ENCODE results near the gene F10. TPM values are rescaled to one million over a fixed set of nuclear protein-coding genes. Genes with fewer than 3 reads are reported as not detected.

Gene F10
- total and polyA plus RNA-seq, 2 experiments from 2014 or later, result 0.76 to 1.6 TPM

GRCh38 chr13:113183450-113184129 lies 61.0 kb downstream of the F10 start:
- ATAC-seq, result no peak
- Histone ChIP-seq H3K27ac (ENCODE audit: low read depth) (no peak overlapping the region), H3K27me3 (ENCODE audit: insufficient read depth) (no peaks in the 10 kb centered on the region), H3F3A (replicated peaks; ENCODE audit: low read depth) (peaks cover 4% of the 10 kb centered on the region; the same call in 1 of the 2 replicates), H3K36me3 (ENCODE audit: insufficient read depth) (peaks cover 59% of the 10 kb centered on the region), H3K4me3 (no peak overlapping the region), H3K79me2 (replicated peaks; ENCODE audit: insufficient read depth) (peaks cover 5% of the 10 kb centered on the region; the same call in 1 of the 2 replicates), H3K4me1 (ENCODE audit: insufficient read depth) (no peaks in the 10 kb centered on the region), H4K20me1 (replicated peaks; ENCODE audit: insufficient read depth) (no peaks in the 10 kb centered on the region; the same call in none of the 2 replicates), H3K9me2 (ENCODE audit: insufficient read depth) (no peaks in the 10 kb centered on the region), H2AFZ (no peak overlapping the region), H3K4me2 (no peak overlapping the region)
- no peak for TF ChIP-seq REST (IDR thresholded peaks at IDR 0.05; ENCODE audit: unreplicated experiment)
- DNase-seq (ENCODE audit: low spot score), result no peak
- no peak overlapping the region for H3K4me3 Mint-ChIP-seq
- peaks cover 77% of the 10 kb centered on the region for H3K36me3 Mint-ChIP-seq (ENCODE audit: low read depth)
- H3K27ac Mint-ChIP-seq, result no peak overlapping the region
- H3K4me1 Mint-ChIP-seq, result peaks cover 15% of the 10 kb centered on the region
- H3K9me3 Mint-ChIP-seq, result no peaks in the 10 kb centered on the region; the same call in 2 of the 3 replicates
- H3K27me3 Mint-ChIP-seq (ENCODE audit: insufficient read depth, low read depth, poor library complexity), result peaks cover 6% of the 10 kb centered on the region

DNA sequence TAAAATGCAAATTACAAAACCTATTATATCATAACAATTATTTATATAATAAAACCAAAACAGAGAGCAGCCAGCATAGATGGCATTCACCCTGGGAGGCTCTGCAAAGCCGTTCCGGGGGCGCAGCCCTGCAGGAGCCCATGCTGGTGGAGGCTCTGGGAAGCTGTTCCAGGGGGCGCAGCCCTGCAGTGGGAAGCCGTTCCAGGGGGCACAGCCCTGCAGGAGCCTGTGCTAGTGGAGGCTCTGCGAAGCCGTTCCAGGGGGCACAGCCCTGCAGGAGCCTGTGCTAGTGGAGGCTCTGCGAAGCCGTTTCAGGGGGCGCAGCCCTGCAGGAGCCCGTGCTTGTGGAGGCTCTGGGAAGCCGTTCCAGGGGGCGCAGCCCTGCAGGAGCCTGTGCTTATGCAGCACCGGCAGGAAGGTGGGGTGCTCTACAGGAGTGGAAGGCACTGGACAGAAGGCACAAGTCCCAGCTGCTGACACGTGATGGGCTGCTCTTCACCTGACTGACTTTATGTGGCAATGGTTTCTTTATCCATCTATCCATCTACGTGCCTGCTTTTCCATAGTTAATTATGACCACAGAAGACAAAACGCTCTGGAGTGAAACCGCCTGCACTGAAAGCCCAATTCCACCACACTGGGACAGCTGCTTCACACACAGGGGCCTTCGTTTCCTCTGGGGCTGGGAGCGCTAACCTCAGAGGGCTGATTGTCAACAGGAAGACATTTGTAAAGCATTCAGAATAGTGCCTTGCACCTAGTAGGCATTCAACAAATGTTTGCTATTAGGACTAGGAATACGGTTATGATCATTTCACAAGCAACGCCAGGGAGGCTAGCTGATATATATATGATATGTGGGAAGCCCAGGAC lies 62.2 kb downstream of the F10 start:
- H4K20me1 ChIP-seq (replicated peaks; ENCODE audit: insufficient read depth), result no peaks in the 10 kb centered on the region; the same call in none of the 2 replicates
- H3K27me3 ChIP-seq (ENCODE audit: insufficient read depth), result no peaks in the 10 kb centered on the region
- no peak overlapping the region for H3K4me2 ChIP-seq
- H3K27ac ChIP-seq (ENCODE audit: low read depth), result no peak overlapping the region
- H3K9me3 Mint-ChIP-seq, result no peaks in the 10 kb centered on the region; the same call in 2 of the 3 replicates
- peaks cover 4% of the 10 kb centered on the region; the same call in 1 of the 2 replicates for H3F3A ChIP-seq (replicated peaks; ENCODE audit: low read depth)
- peaks cover 8% of the 10 kb centered on the region for H3K4me1 Mint-ChIP-seq
- H3K4me3 Mint-ChIP-seq, result no peak overlapping the region
- peaks cover 77% of the 10 kb centered on the region for H3K36me3 Mint-ChIP-seq (ENCODE audit: low read depth)
- H3K9me2 ChIP-seq (ENCODE audit: insufficient read depth), result no peaks in the 10 kb centered on the region
- H3K27ac Mint-ChIP-seq, result peak overlapping the region; percentile 27; the same call in 1 of the 2 replicates
- no peak for ATAC-seq
- peaks cover 5% of the 10 kb centered on the region; the same call in 1 of the 2 replicates for H3K79me2 ChIP-seq (replicated peaks; ENCODE audit: insufficient read depth)
- DNase-seq (ENCODE audit: low spot score), result no peak
- no peak overlapping the region for H2AFZ ChIP-seq
- H3K4me1 ChIP-seq (ENCODE audit: insufficient read depth), result no peaks in the 10 kb centered on the region
- peaks cover 56% of the 10 kb centered on the region for H3K36me3 ChIP-seq (ENCODE audit: insufficient read depth)
- no peak overlapping the region for H3K4me3 ChIP-seq
- peaks cover 6% of the 10 kb centered on the region for H3K27me3 Mint-ChIP-seq (ENCODE audit: insufficient read depth, low read depth, poor library complexity)
- TF ChIP-seq JUNB (IDR thresholded peaks at IDR 0.05; ENCODE audit: unreplicated experiment) (no peak), STAT1 (IDR thresholded peaks at IDR 0.05; ENCODE audit: unreplicated experiment) (no peak), NANOG (IDR thresholded peaks at IDR 0.05; ENCODE audit: borderline replicate concordance) (no peak), EZH2phosphoT487 (IDR thresholded peaks at IDR 0.05; ENCODE audit: unreplicated experiment) (no peak), POLR2AphosphoS5 (IDR thresholded peaks at IDR 0.05; ENCODE audit: low read depth) (no peak), EZH2 (IDR thresholded peaks at IDR 0.05; ENCODE audit: low read depth, unreplicated experiment) (no peak), REST (IDR thresholded peaks at IDR 0.05; ENCODE audit: unreplicated experiment) (no peak), CREB1 (CRISPR knock-in tag; IDR thresholded peaks at IDR 0.05; ENCODE audit: low read depth) (no peak), ZNF331 (CRISPR knock-in tag; IDR thresholded peaks at IDR 0.05; ENCODE audit: low read depth) (no peak), ZNF114 (CRISPR knock-in tag; IDR thresholded peaks at IDR 0.05) (no peak)
- TF ChIP-seq, protein P1, sequence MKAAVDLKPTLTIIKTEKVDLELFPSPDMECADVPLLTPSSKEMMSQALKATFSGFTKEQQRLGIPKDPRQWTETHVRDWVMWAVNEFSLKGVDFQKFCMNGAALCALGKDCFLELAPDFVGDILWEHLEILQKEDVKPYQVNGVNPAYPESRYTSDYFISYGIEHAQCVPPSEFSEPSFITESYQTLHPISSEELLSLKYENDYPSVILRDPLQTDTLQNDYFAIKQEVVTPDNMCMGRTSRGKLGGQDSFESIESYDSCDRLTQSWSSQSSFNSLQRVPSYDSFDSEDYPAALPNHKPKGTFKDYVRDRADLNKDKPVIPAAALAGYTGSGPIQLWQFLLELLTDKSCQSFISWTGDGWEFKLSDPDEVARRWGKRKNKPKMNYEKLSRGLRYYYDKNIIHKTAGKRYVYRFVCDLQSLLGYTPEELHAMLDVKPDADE (IDR thresholded peaks at IDR 0.05), result no peak

All from GM23338 (cell line).